GM12878 (cell line): Measurements from ENCODE around the gene IL15. TPM values are rescaled to one million over a fixed set of nuclear protein-coding genes. Genes with fewer than 3 reads are reported as not detected.

Source experiments
- ATAC-seq: fragments of 200-7000 bp; cut with Tn5 transposase; 3 replicates; pipeline ENCODE4 v1.9.1; 2020; ENCODE audit warnings: mild to moderate bottlenecking, moderate library complexity
- BruUV-seq: library from RNA; stranded (reverse); fragments of 400-500 nt; replicated peaks from 2 replicates; lab custom pipeline; 2021; lab: Mats Ljungman, UMichigan
- CTCF ChIA-PET: fragments of 300-600 bp; sonication (Branson Sonifier 250); formaldehyde crosslinking; extraction: SDS; loops from one replicate; lab custom pipeline; 2021; ENCODE audit warnings: inconsistent platforms; lab: Yijun Ruan, JAX
- POLR2A ChIA-PET: fragments of 350-600 bp; formaldehyde crosslinking; extraction: SDS; loops from one replicate; lab custom pipeline; 2021; ENCODE audit warnings: inconsistent platforms; lab: Charles Lee
- RAD21 ChIA-PET: fragments of 300-600 bp; sonication (Branson Sonifier 250); formaldehyde crosslinking; loops from one replicate; lab custom pipeline; 2023; ENCODE audit warnings: antibody characterized with exemption; ENCODE audit not compliant: unreplicated experiment; lab: Charles Lee
- SMC1A ChIA-PET: fragments of 300-600 bp; sonication (Branson Sonifier 250); formaldehyde crosslinking; loops from one replicate; lab custom pipeline; 2023; ENCODE audit not compliant: unreplicated experiment, uncharacterized antibody; lab: Charles Lee
- DNase-seq: peaks from one replicate; pipeline ENCODE4 v3.0.0-alpha.2; 2011; ENCODE audit warnings: low read depth, low spot score
- FAIRE-seq: peaks from 3 replicates; lab custom pipeline; 2011; peaks lifted over from hg19 to GRCh38; lab: Jason Lieb, UNC
- H2AFZ ChIP-seq: 2 replicates; pipeline ENCODE4 v1.6.0; 2011; ENCODE audit warnings: low read depth, low read length, control low read depth; ENCODE audit not compliant: control insufficient read depth
- H3K27ac ChIP-seq: 2 replicates; pipeline ENCODE4 v1.5.1; 2011; ENCODE audit warnings: control low read depth; ENCODE audit not compliant: control insufficient read depth, insufficient read depth
- H3K27me3 ChIP-seq, 2 experiments: replicated peaks in 1 of 2; 2 replicates each; pipeline versions ENCODE4 v1.6.0 to v1.6.1; 2011; ENCODE audit warnings: low read length in 1 of 2; ENCODE audit not compliant: control insufficient read depth in 2 of 2, insufficient read depth in 2 of 2
- H3K36me3 ChIP-seq, 2 experiments: 2 replicates each; pipeline ENCODE4 v1.5.1; 2011; ENCODE audit warnings: low read length in 1 of 2; ENCODE audit not compliant: control insufficient read depth in 2 of 2, insufficient read depth in 2 of 2
- H3K4me1 ChIP-seq: 2 replicates; pipeline ENCODE4 v1.6.1; 2011; ENCODE audit warnings: mild to moderate bottlenecking, low read length, moderate library complexity, mixed read lengths; ENCODE audit not compliant: control insufficient read depth, insufficient read depth
- H3K4me2 ChIP-seq: 2 replicates; pipeline ENCODE4 v1.6.0; 2011; ENCODE audit warnings: control low read depth; ENCODE audit not compliant: control insufficient read depth, insufficient read depth
- H3K4me3 ChIP-seq: fragments of 200-600 bp; sonication (generic); 2 replicates; pipeline ENCODE4 v1.5.1; 2016
- H3K79me2 ChIP-seq: 2 replicates; pipeline ENCODE4 v1.6.0; 2011; ENCODE audit warnings: low read length; ENCODE audit not compliant: control insufficient read depth, insufficient read depth
- H3K9ac ChIP-seq: 2 replicates; pipeline ENCODE4 v1.8.0; 2011; ENCODE audit warnings: low read length, control low read depth, mixed read lengths; ENCODE audit not compliant: control insufficient read depth, insufficient read depth
- H3K9me3 ChIP-seq: replicated peaks from 3 replicates; pipeline ENCODE4 v1.5.1; 2011; ENCODE audit warnings: mild to moderate bottlenecking, low read length; ENCODE audit not compliant: control insufficient read depth, insufficient read depth
- H4K20me1 ChIP-seq: 2 replicates; pipeline ENCODE4 v1.6.0; 2011; ENCODE audit not compliant: control insufficient read depth, insufficient read depth
- ATF7 ChIP-seq: fragments of 450-650 bp; IDR thresholded peaks from 2 replicates; pipeline ENCODE4 v1.6.1; 2016; ENCODE audit warnings: low read depth, mild to moderate bottlenecking
- FOS ChIP-seq: IDR thresholded peaks from 3 replicates; pipeline ENCODE4 v1.6.1; 2011; ENCODE audit warnings: borderline replicate concordance; ENCODE audit not compliant: insufficient read length; ENCODE audit errors: extremely low read depth
- KAT2A ChIP-seq: conservative IDR thresholded peaks from 2 replicates; pipeline ENCODE4 v1.6.1; 2011; ENCODE audit warnings: low read depth, low read length; ENCODE audit not compliant: control insufficient read depth
- KDM1A ChIP-seq: fragments of 200-600 bp; sonication (generic); IDR thresholded peaks from 2 replicates; pipeline ENCODE4 v1.6.1; 2016; ENCODE audit warnings: borderline replicate concordance
- RELA ChIP-seq: fragments of 450-650 bp; IDR thresholded peaks from 2 replicates; pipeline ENCODE4 v1.8.0; 2014; ENCODE audit warnings: borderline replicate concordance; ENCODE audit not compliant: partially characterized antibody
- TCF3 ChIP-seq: IDR thresholded peaks from 2 replicates; pipeline ENCODE4 v1.6.1; 2012; ENCODE audit warnings: low read depth, mild to moderate bottlenecking, low read length, borderline replicate concordance; ENCODE audit not compliant: insufficient read depth
- WGBS: methylation state at CpG from one replicate; pipeline ENCODE4 v1.1.6; 2016; ENCODE audit warnings: low lambda C conversion rate; ENCODE audit not compliant: insufficient replicate concordance, insufficient coverage; ENCODE audit errors: missing lambda C conversion rate; 5-methylcytosine and 5-hydroxymethylcytosine counted together
- in situ Hi-C: fragments of 300-500 bp; cut with MboI; formaldehyde crosslinking; loops from 9 replicates; pipeline ENCODE4 v1.14.3; 2018; ENCODE audit warnings: mixed read lengths
- intact Hi-C: fragments of 100-400 bp; cut with micrococcal nuclease; formaldehyde crosslinking; loops from one replicate; pipeline ENCODE4 v1.14.2; 2022; ENCODE audit not compliant: unreplicated experiment
- polyA plus RNA-seq, 11 experiments: library from polyadenylated mRNA; depleted of rRNA in 4 of 11; unstranded in 6 of 11; stranded (reverse) in 5 of 11; fragments of >200 nt; fragmentation: Nextera tagmentation in 4 of 11; fragmentation: Illumina TruSeq in 1 of 11; extraction: Ambion mirVana in 4 of 11; extraction: Trizol in 1 of 11; gene quantifications; 1 replicate in 1 of 11; 2 replicates in 10 of 11; pipeline versions ENCODE4 v1.2.1 to v1.2.3, GENCODE V29; 2011 to 2016; ENCODE audit warnings: inconsistent platforms in 2 of 11, missing spikeins in 2 of 11, low read depth in 1 of 11
- total RNA-seq, 4 experiments: library from RNA; depleted of rRNA in 3 of 4; stranded (reverse); fragments of >200 nt in 3 of 4; fragmentation: Illumina TruSeq in 1 of 4; extraction: Trizol in 1 of 4; gene quantifications; 2 replicates each; pipeline versions ENCODE4 v1.2.1 to v1.2.3, GENCODE V29; 2013 to 2021
- TF ChIP-seq, protein P1 (sequence below): fragments of 450-650 bp; IDR thresholded peaks from 2 replicates; pipeline ENCODE4 v1.6.1; 2016; ENCODE audit warnings: mild to moderate bottlenecking
- TF ChIP-seq, protein P2 (sequence below): fragments of 150-350 bp; IDR thresholded peaks from 2 replicates; pipeline ENCODE4 v1.6.1; 2014; ENCODE audit warnings: mild to moderate bottlenecking, low read depth, low read length

Gene IL15
- total and polyA plus RNA-seq, 10 of the 15 experiments (the other 5 are each of a cell fraction or from before 2014, with no cell fraction given) = 6.0 to 11.4 (median 8.2) TPM

GRCh38 chr4:141713771-141714445 lies 77.5 kb downstream of the IL15 start:
- 91% methylated on average over 3 of the region's 3 CpGs for WGBS
- ChIA-PET CTCF (interaction anchor here (1.2 kb wide), 1 partner anchor 65 kb away, joined by 3 read pairs; no protein-coding TSS in a partner anchor), SMC1A (no interaction called here), POLR2A (no interaction called here), RAD21 (no interaction called here)
- no peak overlapping the region for H2AFZ ChIP-seq
- intact Hi-C loops = loop anchor here (10.0 kb wide), 1 partner anchor 489 kb away; the partner anchor contains the start of gene ZNF330
- peaks cover 5% of the 10 kb centered on the region; the same call in 2 of the 3 replicates for H3K9me3 ChIP-seq
- no peaks in the 10 kb centered on the region for H3K4me1 ChIP-seq
- no peaks in the 10 kb centered on the region for H3K27me3 ChIP-seq
- no peak overlapping the region for H3K9ac ChIP-seq
- BruUV-seq = no TSS peak
- FAIRE-seq (no peak), DNase-seq (no peak), ATAC-seq (no peak)
- no peak overlapping the region for H3K4me2 ChIP-seq
- no peak overlapping the region for H3K27ac ChIP-seq
- H3K36me3 ChIP-seq = peaks cover 0 to 4% of the 10 kb centered on the region in 2 experiments; a peak in 1 of 4 replicates
- in situ Hi-C loops = no loop called here
- TF ChIP-seq FOS = no peak
- TF ChIP-seq, protein P1, sequence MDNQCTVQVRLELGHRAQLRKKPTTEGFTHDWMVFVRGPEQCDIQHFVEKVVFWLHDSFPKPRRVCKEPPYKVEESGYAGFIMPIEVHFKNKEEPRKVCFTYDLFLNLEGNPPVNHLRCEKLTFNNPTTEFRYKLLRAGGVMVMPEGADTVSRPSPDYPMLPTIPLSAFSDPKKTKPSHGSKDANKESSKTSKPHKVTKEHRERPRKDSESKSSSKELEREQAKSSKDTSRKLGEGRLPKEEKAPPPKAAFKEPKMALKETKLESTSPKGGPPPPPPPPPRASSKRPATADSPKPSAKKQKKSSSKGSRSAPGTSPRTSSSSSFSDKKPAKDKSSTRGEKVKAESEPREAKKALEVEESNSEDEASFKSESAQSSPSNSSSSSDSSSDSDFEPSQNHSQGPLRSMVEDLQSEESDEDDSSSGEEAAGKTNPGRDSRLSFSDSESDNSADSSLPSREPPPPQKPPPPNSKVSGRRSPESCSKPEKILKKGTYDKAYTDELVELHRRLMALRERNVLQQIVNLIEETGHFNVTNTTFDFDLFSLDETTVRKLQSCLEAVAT = no peak
- TF ChIP-seq, protein P2, sequence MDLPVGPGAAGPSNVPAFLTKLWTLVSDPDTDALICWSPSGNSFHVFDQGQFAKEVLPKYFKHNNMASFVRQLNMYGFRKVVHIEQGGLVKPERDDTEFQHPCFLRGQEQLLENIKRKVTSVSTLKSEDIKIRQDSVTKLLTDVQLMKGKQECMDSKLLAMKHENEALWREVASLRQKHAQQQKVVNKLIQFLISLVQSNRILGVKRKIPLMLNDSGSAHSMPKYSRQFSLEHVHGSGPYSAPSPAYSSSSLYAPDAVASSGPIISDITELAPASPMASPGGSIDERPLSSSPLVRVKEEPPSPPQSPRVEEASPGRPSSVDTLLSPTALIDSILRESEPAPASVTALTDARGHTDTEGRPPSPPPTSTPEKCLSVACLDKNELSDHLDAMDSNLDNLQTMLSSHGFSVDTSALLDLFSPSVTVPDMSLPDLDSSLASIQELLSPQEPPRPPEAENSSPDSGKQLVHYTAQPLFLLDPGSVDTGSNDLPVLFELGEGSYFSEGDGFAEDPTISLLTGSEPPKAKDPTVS = no peak
- TF ChIP-seq KDM1A = no peak
- no peak for TF ChIP-seq TCF3
- no peak for TF ChIP-seq ATF7
- TF ChIP-seq KAT2A = no peak
- TF ChIP-seq RELA = no peak
- no peak overlapping the region for H3K4me3 ChIP-seq
- H3K79me2 ChIP-seq = peaks cover 4% of the 10 kb centered on the region
- H4K20me1 ChIP-seq = no peaks in the 10 kb centered on the region
